HEK293 (cell line): ENCODE data around the gene UBE2D2.

ENCODE experiments used
- CTCF ChIA-PET: fragments of 350-600 bp; formaldehyde crosslinking; extraction: SDS; loops from one replicate; lab custom pipeline; 2021; ENCODE audit warnings: antibody characterized with exemption; lab: Yijun Ruan, JAX
- POLR2A ChIA-PET: fragments of 300-600 bp; formaldehyde crosslinking; extraction: SDS; loops from one replicate; lab custom pipeline; 2020; ENCODE audit warnings: antibody characterized with exemption, inconsistent platforms; lab: Yijun Ruan, JAX
- H3K27ac ChIP-seq: fragments of 200-500 bp; sonication (Bioruptor generic); 2 replicates; pipeline ENCODE4 v1.5.1; 2014; ENCODE audit warnings: low read depth, low read length, control low read depth, inconsistent platforms; ENCODE audit errors: extremely low read depth
- H3K36me3 ChIP-seq, 2 experiments: fragments of 200-500 bp in 1 of 2; sonication (Bioruptor generic) in 1 of 2; 1 replicate in 1 of 2; 2 replicates in 1 of 2; pipeline ENCODE4 v1.5.1; 2014 to 2017; ENCODE audit warnings: inconsistent platforms in 2 of 2, low read length in 2 of 2; ENCODE audit not compliant: control insufficient read depth in 2 of 2, insufficient read depth in 1 of 2
- H3K4me1 ChIP-seq: fragments of 200-500 bp; sonication (Bioruptor generic); 2 replicates; pipeline ENCODE4 v1.5.1; 2014; ENCODE audit warnings: mild to moderate bottlenecking, low read length, inconsistent platforms; ENCODE audit not compliant: control insufficient read depth, insufficient read depth
- H3K4me3 ChIP-seq: 2 replicates; pipeline ENCODE4 v1.5.1; 2011; ENCODE audit warnings: low read depth, mild to moderate bottlenecking, control low read depth, low read length, moderate library complexity
- H3K9me3 ChIP-seq: fragments of 200-500 bp; sonication (Bioruptor generic); 2 replicates; pipeline ENCODE4 v1.5.1; 2014; ENCODE audit warnings: low read depth, low read length, inconsistent platforms; ENCODE audit not compliant: control insufficient read depth, insufficient read depth
- CTCF ChIP-seq: fragments of 450-650 bp; formaldehyde crosslinking; IDR thresholded peaks from 2 replicates; pipeline ENCODE4 v1.5.1; 2016; ENCODE audit warnings: missing biosample characterization, missing genetic modification characterization
- GLIS1 ChIP-seq: fragments of 450-650 bp; formaldehyde crosslinking; IDR thresholded peaks from 2 replicates; pipeline ENCODE4 v1.5.1; 2016; ENCODE audit warnings: missing biosample characterization, missing genetic modification characterization
- GLIS2 ChIP-seq: fragments of 450-650 bp; formaldehyde crosslinking; IDR thresholded peaks from 2 replicates; pipeline ENCODE4 v1.5.1; 2016; ENCODE audit warnings: missing biosample characterization, missing genetic modification characterization
- HOXA7 ChIP-seq: sonication (generic); formaldehyde crosslinking; IDR thresholded peaks from 2 replicates; pipeline ENCODE4 v1.8.1; 2022; ENCODE audit warnings: missing genetic modification reagents, borderline replicate concordance
- INSM2 ChIP-seq: fragments of 450-650 bp; formaldehyde crosslinking; IDR thresholded peaks from 2 replicates; pipeline ENCODE4 v1.5.1; 2016; ENCODE audit warnings: missing biosample characterization, missing genetic modification characterization
- KLF1 ChIP-seq: fragments of 450-650 bp; formaldehyde crosslinking; IDR thresholded peaks from 2 replicates; pipeline ENCODE4 v1.5.1; 2016; ENCODE audit warnings: missing biosample characterization, missing genetic modification characterization
- KLF9 ChIP-seq: fragments of 450-650 bp; formaldehyde crosslinking; IDR thresholded peaks from 2 replicates; pipeline ENCODE4 v1.5.1; 2016; ENCODE audit warnings: missing biosample characterization, missing genetic modification characterization, low read depth
- PBX3 ChIP-seq: sonication (generic); formaldehyde crosslinking; IDR thresholded peaks from 2 replicates; pipeline ENCODE4 v1.8.1; 2022; ENCODE audit warnings: mild to moderate bottlenecking, moderate library complexity, missing genetic modification reagents
- PRDM10 ChIP-seq: fragments of 450-650 bp; formaldehyde crosslinking; IDR thresholded peaks from 2 replicates; pipeline ENCODE4 v1.5.1; 2016; ENCODE audit warnings: missing biosample characterization, missing genetic modification characterization
- ZEB2 ChIP-seq: fragments of 450-650 bp; formaldehyde crosslinking; IDR thresholded peaks from 2 replicates; pipeline ENCODE4 v1.5.1; 2016; ENCODE audit warnings: missing biosample characterization, missing genetic modification characterization
- ZNF112 ChIP-seq: fragments of 450-650 bp; formaldehyde crosslinking; IDR thresholded peaks from 2 replicates; pipeline ENCODE4 v1.5.0; 2017; ENCODE audit warnings: missing biosample characterization, missing genetic modification characterization
- ZNF157 ChIP-seq: fragments of 450-650 bp; formaldehyde crosslinking; IDR thresholded peaks from 2 replicates; pipeline ENCODE4 v1.5.1; 2016; ENCODE audit warnings: missing biosample characterization, missing genetic modification characterization
- ZNF174 ChIP-seq: fragments of 450-650 bp; formaldehyde crosslinking; IDR thresholded peaks from 2 replicates; pipeline ENCODE4 v1.5.0; 2017; ENCODE audit warnings: missing biosample characterization, mild to moderate bottlenecking, missing genetic modification characterization
- ZNF214 ChIP-seq: fragments of 450-650 bp; formaldehyde crosslinking; IDR thresholded peaks from 2 replicates; pipeline ENCODE4 v1.5.1; 2017; ENCODE audit warnings: missing biosample characterization, mild to moderate bottlenecking, missing genetic modification characterization, borderline replicate concordance
- ZNF223 ChIP-seq: fragments of 450-650 bp; formaldehyde crosslinking; IDR thresholded peaks from 2 replicates; pipeline ENCODE4 v1.5.1; 2016; ENCODE audit warnings: missing biosample characterization, missing genetic modification characterization
- ZNF560 ChIP-seq: fragments of 450-650 bp; formaldehyde crosslinking; IDR thresholded peaks from 2 replicates; pipeline ENCODE4 v1.5.1; 2017; ENCODE audit warnings: missing biosample characterization, missing genetic modification characterization, borderline replicate concordance
- ZNF580 ChIP-seq: fragments of 450-650 bp; formaldehyde crosslinking; IDR thresholded peaks from 2 replicates; pipeline ENCODE4 v1.5.1; 2016; ENCODE audit warnings: missing biosample characterization, missing genetic modification characterization
- ZNF610 ChIP-seq: fragments of 450-650 bp; formaldehyde crosslinking; IDR thresholded peaks from 2 replicates; pipeline ENCODE4 v1.5.1; 2016; ENCODE audit warnings: missing biosample characterization, missing genetic modification characterization, borderline replicate concordance
- ZNF629 ChIP-seq: fragments of 450-650 bp; formaldehyde crosslinking; IDR thresholded peaks from 2 replicates; pipeline ENCODE4 v1.5.1; 2017; ENCODE audit warnings: missing biosample characterization, missing genetic modification characterization
- ZNF654 ChIP-seq: fragments of 450-650 bp; formaldehyde crosslinking; IDR thresholded peaks from 2 replicates; pipeline ENCODE4 v1.5.1; 2016; ENCODE audit warnings: low read depth, missing biosample characterization, missing genetic modification characterization
- ZNF677 ChIP-seq: fragments of 450-650 bp; IDR thresholded peaks from 2 replicates; pipeline ENCODE4 v1.5.0; 2018; ENCODE audit warnings: missing biosample characterization, mild to moderate bottlenecking, missing genetic modification characterization, moderate library complexity
- ZNF707 ChIP-seq: fragments of 450-650 bp; formaldehyde crosslinking; IDR thresholded peaks from 2 replicates; pipeline ENCODE4 v1.5.1; 2016; ENCODE audit warnings: missing biosample characterization, missing genetic modification characterization
- ZNF791 ChIP-seq: fragments of 450-650 bp; formaldehyde crosslinking; IDR thresholded peaks from 2 replicates; pipeline ENCODE4 v1.5.1; 2016; ENCODE audit warnings: missing biosample characterization, missing genetic modification characterization
- ZXDB ChIP-seq: fragments of 450-650 bp; formaldehyde crosslinking; IDR thresholded peaks from 2 replicates; pipeline ENCODE4 v1.5.1; 2016; ENCODE audit warnings: missing biosample characterization, missing genetic modification characterization

UBE2D2 gene

GRCh38 chr5:139631520-139632165, 70.5 kb downstream of the UBE2D2 start:
- no peaks in the 10 kb centered on the region for H3K9me3 ChIP-seq
- TF ChIP-seq PRDM10 (tag by site-specific recombination): peak; percentile 84
- no peak for TF ChIP-seq ZNF560 (tag by site-specific recombination)
- no peak overlapping the region for H3K27ac ChIP-seq
- no peak overlapping the region for H3K4me3 ChIP-seq
- ChIA-PET POLR2A (no interaction called here), CTCF (interaction anchor here (0.6 to 14.2 kb wide), 16 partner anchors 20 to 337 kb away, joined by 3 to 269 read pairs (median 4); no protein-coding TSS in a partner anchor)
- no peaks in the 10 kb centered on the region; the same call in 1 of the 2 replicates for H3K4me1 ChIP-seq
- H3K36me3 ChIP-seq: peaks cover 15 to 47% of the 10 kb centered on the region in 2 experiments

GRCh38 chr5:139633295-139634027, 72.3 kb downstream of the UBE2D2 start:
- Histone ChIP-seq H3K4me3 (no peak overlapping the region), H3K9me3 (no peaks in the 10 kb centered on the region), H3K36me3 (peaks cover 3 to 29% of the 10 kb centered on the region in 2 experiments; a peak in 2 of 3 replicates), H3K4me1 (peaks cover 2% of the 10 kb centered on the region; the same call in 1 of the 2 replicates), H3K27ac (no peak overlapping the region)
- ChIA-PET POLR2A (interaction anchor here (0.6 to 7.2 kb wide), 4 partner anchors 15 to 346 kb away, joined by 3 to 96 read pairs (median 4); partner anchors contain the start of genes CXXC5 and UBE2D2), CTCF (interaction anchor here (0.6 to 14.2 kb wide), 48 partner anchors 9 to 350 kb away, joined by 3 to 269 read pairs (median 4); partner anchors contain the start of gene CXXC5)
- TF ChIP-seq GLIS1 (tag by site-specific recombination): peak; percentile 54
- no peak for TF ChIP-seq ZNF112 (tag by site-specific recombination)
- no peak for TF ChIP-seq ZNF174
- TF ChIP-seq GLIS2 (tag by site-specific recombination): no peak
- no peak for TF ChIP-seq ZNF580 (tag by site-specific recombination)
- TF ChIP-seq ZNF223 (tag by site-specific recombination): no peak
- TF ChIP-seq ZNF707 (tag by site-specific recombination): no peak
- peak; percentile 41; the same call in 1 of the 2 replicates for TF ChIP-seq ZNF629 (tag by site-specific recombination)
- TF ChIP-seq ZNF214: no peak
- peak; percentile 31; the same call in 1 of the 2 replicates for TF ChIP-seq KLF1 (tag by site-specific recombination)
- no peak for TF ChIP-seq ZNF610
- no peak for TF ChIP-seq ZNF791 (tag by site-specific recombination)
- TF ChIP-seq PBX3 (CRISPR knock-in tag): no peak
- peak; percentile 96 for TF ChIP-seq ZNF654
- no peak for TF ChIP-seq HOXA7
- TF ChIP-seq CTCF (tag by site-specific recombination): peak; percentile 96
- TF ChIP-seq ZXDB: 0 out of 2 replicates have a peak, but pooled peaks have one; percentile 36
- TF ChIP-seq KLF9 (tag by site-specific recombination): no peak
- no peak for TF ChIP-seq ZNF157
- peak; percentile 32; the same call in 1 of the 2 replicates for TF ChIP-seq ZEB2
- peak; percentile 42; the same call in 1 of the 2 replicates for TF ChIP-seq INSM2 (tag by site-specific recombination)
- TF ChIP-seq ZNF677 (tag by site-specific recombination): no peak
